Activated T-helper 1 cell treated with anti-CD3 and anti-CD28 coated beads, Interleukin-12 subunit alpha, Interleukin-12 subunit beta, Interleukin-2, Interleukin-4 antibody, amounts not matched to agents 30 ng/mL and 10 ng/mL and 1 ng/mL, durations not matched to agents 14 hours and 24 hours and 36 hours (primary cell): ENCODE data around the gene THADA. TPM values are rescaled to one million over a fixed set of nuclear protein-coding genes. Genes with fewer than 3 reads are reported as not detected.

Experiments
- DNase-seq: peaks from one replicate; pipeline ENCODE4 v3.0.0; 2021; ENCODE audit warnings: low spot score
- H3K27ac Mint-ChIP-seq: one replicate; pipeline ENCODE4 v1.8.0; 2021; ENCODE audit warnings: mild to moderate bottlenecking, mixed read lengths
- H3K27me3 Mint-ChIP-seq: one replicate; pipeline ENCODE4 v1.8.0; 2022; ENCODE audit warnings: mild to moderate bottlenecking, moderate library complexity, mixed read lengths; ENCODE audit not compliant: insufficient read depth
- H3K36me3 Mint-ChIP-seq: one replicate; pipeline ENCODE4 v1.8.0; 2021; ENCODE audit warnings: low read depth, mixed read lengths
- H3K4me1 Mint-ChIP-seq: one replicate; pipeline ENCODE4 v1.8.0; 2021; ENCODE audit warnings: low read depth, mixed read lengths
- H3K4me3 Mint-ChIP-seq: one replicate; pipeline ENCODE4 v1.8.0; 2021; ENCODE audit warnings: mild to moderate bottlenecking, moderate library complexity, mixed read lengths
- H3K9me3 Mint-ChIP-seq: one replicate; pipeline ENCODE4 v1.8.0; 2021; ENCODE audit warnings: mixed read lengths
- intact Hi-C: fragments of 100-400 bp; cut with micrococcal nuclease; formaldehyde crosslinking; loops from one replicate; pipeline ENCODE4 v1.15.1; 2024
- total RNA-seq: library from RNA; stranded (reverse); gene quantifications from 2 replicates; pipeline ENCODE4 v1.2.3, GENCODE V29; 2022

Gene THADA
- total RNA-seq, 1 donor from 2014 or later, result 51.7 TPM

DNA sequence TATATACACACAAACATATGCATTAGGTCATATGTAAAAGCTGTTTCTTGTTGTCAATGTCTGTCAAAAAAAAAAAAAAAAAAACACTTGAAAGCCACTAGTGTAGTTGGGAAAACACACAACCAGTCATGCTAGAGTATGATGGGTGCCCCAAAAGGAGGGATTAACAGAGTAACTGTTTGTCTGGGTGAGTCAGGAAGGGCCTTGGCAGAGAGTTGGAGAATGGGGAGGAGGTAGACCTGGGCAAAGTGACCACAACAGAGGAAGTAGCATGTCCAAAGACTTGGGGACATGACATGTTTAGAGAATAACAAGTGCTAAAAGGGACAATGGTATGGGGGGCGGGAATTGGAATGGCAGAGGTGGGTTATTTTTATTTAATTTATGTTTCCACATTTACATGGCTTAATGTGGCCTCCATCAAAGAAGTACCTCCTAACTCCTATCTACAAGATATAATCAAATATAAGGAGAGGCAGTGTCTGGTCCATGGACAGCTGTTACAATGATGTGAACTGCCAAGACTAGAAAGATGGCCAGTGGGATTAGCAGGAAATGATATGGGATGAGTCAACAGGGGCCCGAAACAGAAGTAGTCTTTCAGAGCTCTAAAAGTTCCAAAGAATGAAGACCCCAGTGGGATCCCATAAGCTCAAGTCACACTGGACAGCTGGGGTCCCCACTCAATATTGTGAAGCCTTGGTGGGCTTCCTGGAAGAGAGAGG lies 269.6 kb downstream of the THADA start:
- no peak overlapping the region for H3K27ac Mint-ChIP-seq
- intact Hi-C loops, result no loop called here
- no peak overlapping the region for H3K4me3 Mint-ChIP-seq
- no peaks in the 10 kb centered on the region for H3K9me3 Mint-ChIP-seq
- no peaks in the 10 kb centered on the region for H3K4me1 Mint-ChIP-seq
- DNase-seq, result no peak
- no peaks in the 10 kb centered on the region for H3K27me3 Mint-ChIP-seq
- peaks cover 14% of the 10 kb centered on the region for H3K36me3 Mint-ChIP-seq

GRCh38 chr2:43325107-43325811 lies 270.6 kb downstream of the THADA start:
- Mint-ChIP-seq H3K27ac (no peak overlapping the region), H3K27me3 (no peaks in the 10 kb centered on the region), H3K9me3 (no peaks in the 10 kb centered on the region), H3K4me1 (no peaks in the 10 kb centered on the region), H3K36me3 (peaks cover 21% of the 10 kb centered on the region), H3K4me3 (no peak overlapping the region)
- no peak for DNase-seq
- intact Hi-C loops, result no loop called here

GRCh38 chr2:43324259-43325106 lies 271.4 kb downstream of the THADA start:
- intact Hi-C loops, result loop anchor here (1.0 kb wide), 1 partner anchor 9 kb away; no protein-coding TSS in a partner anchor

GRCh38 chr2:43323857-43324256 lies 272.0 kb downstream of the THADA start:
- Mint-ChIP-seq H3K27ac (no peak overlapping the region), H3K4me3 (no peak overlapping the region), H3K36me3 (peaks cover 29% of the 10 kb centered on the region), H3K27me3 (no peaks in the 10 kb centered on the region), H3K4me1 (no peaks in the 10 kb centered on the region), H3K9me3 (no peaks in the 10 kb centered on the region)
- no peak for DNase-seq
- intact Hi-C loops, result loop anchor here (1.0 kb wide), 1 partner anchor 9 kb away; no protein-coding TSS in a partner anchor

More at GRCh38 chr2:43324259-43325106, 271.4 kb downstream of the THADA start:
- Mint-ChIP-seq H3K27ac (no peak overlapping the region), H3K9me3 (no peaks in the 10 kb centered on the region), H3K4me1 (no peaks in the 10 kb centered on the region), H3K27me3 (no peaks in the 10 kb centered on the region), H3K4me3 (no peak overlapping the region), H3K36me3 (peaks cover 26% of the 10 kb centered on the region)
- no peak for DNase-seq

DNA sequence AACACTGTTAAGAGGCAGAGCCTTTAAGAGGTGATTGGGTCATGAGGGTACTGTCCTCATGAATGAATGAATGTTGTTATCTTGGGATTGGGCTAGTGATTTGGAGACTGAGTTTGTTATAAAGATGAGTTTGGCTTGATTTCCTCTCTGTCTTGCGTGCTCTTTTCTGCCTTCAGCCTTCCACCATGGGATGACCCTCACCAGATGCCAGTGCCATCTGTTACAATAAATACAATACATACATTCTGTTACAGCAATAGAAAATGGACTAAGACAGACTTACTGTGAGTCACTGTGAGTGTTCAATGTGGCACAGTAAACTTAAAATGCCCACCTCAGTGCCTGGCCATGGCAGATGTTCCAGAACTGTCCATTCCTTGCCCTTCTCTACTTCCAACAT lies 274.4 kb downstream of the THADA start:
- no peak overlapping the region for H3K4me3 Mint-ChIP-seq
- DNase-seq, result no peak
- intact Hi-C loops, result no loop called here
- H3K27me3 Mint-ChIP-seq, result no peaks in the 10 kb centered on the region
- H3K27ac Mint-ChIP-seq, result no peak overlapping the region
- H3K9me3 Mint-ChIP-seq, result no peaks in the 10 kb centered on the region
- H3K36me3 Mint-ChIP-seq, result peaks cover 23% of the 10 kb centered on the region
- H3K4me1 Mint-ChIP-seq, result peaks cover under 1% of the 10 kb centered on the region

DNA sequence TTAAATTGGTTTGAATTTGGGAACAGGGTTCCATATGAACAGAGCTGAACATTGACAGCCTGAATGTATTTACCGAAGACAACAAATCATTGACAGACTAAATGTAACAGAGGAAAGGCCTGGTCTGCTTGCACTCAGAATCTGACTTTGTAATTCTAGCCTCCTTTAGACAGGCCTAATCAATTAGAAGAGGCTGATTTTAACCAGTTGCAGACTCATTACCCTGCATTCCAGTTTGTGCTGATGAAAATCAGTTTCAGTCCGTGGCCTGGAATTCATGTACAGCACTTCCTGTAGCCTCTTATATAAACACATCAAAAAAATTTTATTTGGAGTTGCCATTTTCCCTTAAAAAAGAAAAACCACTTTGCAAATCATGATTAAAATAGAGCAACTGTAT lies 276.3 kb downstream of the THADA start:
- no peak overlapping the region for H3K4me3 Mint-ChIP-seq
- intact Hi-C loops, result no loop called here

GRCh38 chr2:43318791-43319190 lies 277.0 kb downstream of the THADA start:
- Mint-ChIP-seq H3K27me3 (no peaks in the 10 kb centered on the region), H3K4me1 (peaks cover 11% of the 10 kb centered on the region), H3K9me3 (no peaks in the 10 kb centered on the region), H3K27ac (no peak overlapping the region), H3K36me3 (peaks cover 19% of the 10 kb centered on the region), H3K4me3 (no peak overlapping the region)
- DNase-seq, result no peak
- intact Hi-C loops, result no loop called here

More for the DNA sequence above, 276.3 kb downstream of the THADA start:
- Mint-ChIP-seq H3K27me3 (no peaks in the 10 kb centered on the region), H3K9me3 (no peaks in the 10 kb centered on the region), H3K4me1 (peaks cover 11% of the 10 kb centered on the region), H3K27ac (no peak overlapping the region), H3K36me3 (peaks cover 19% of the 10 kb centered on the region)
- DNase-seq, result no peak

DNA sequence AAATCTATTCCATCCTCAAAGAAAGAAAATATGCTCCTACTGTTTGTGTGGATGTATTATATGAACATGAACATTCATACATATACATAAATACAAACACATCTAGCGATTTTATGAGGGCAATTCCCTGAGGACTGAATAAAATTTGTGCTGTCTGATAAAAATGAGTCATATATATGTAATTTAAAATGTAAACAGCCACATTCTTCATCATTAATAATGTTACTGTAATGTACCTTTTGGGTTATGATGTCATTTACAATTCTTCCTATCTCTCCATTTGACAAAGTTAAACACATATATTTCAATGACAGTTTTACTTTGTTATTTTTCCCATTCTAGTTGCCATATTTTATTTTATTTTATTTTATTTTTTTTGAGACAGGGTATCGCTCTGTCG lies 278.2 kb downstream of the THADA start:
- intact Hi-C loops, result no loop called here
- Mint-ChIP-seq H3K4me3 (no peak overlapping the region), H3K9me3 (no peaks in the 10 kb centered on the region), H3K36me3 (peaks cover 19% of the 10 kb centered on the region), H3K27ac (no peak overlapping the region), H3K4me1 (peaks cover 11% of the 10 kb centered on the region), H3K27me3 (no peaks in the 10 kb centered on the region)
- no peak for DNase-seq

GRCh38 chr2:43317194-43317593 lies 278.6 kb downstream of the THADA start:
- Mint-ChIP-seq H3K4me3 (no peak overlapping the region), H3K36me3 (peaks cover 19% of the 10 kb centered on the region), H3K9me3 (no peaks in the 10 kb centered on the region), H3K27ac (no peak overlapping the region), H3K4me1 (peaks cover 11% of the 10 kb centered on the region), H3K27me3 (no peaks in the 10 kb centered on the region)
- no peak for DNase-seq
- intact Hi-C loops, result no loop called here

GRCh38 chr2:43315482-43315881 lies 280.4 kb downstream of the THADA start:
- Mint-ChIP-seq H3K9me3 (no peaks in the 10 kb centered on the region), H3K36me3 (peaks cover 12% of the 10 kb centered on the region), H3K4me3 (no peak overlapping the region), H3K27me3 (no peaks in the 10 kb centered on the region), H3K4me1 (peaks cover 11% of the 10 kb centered on the region), H3K27ac (no peak overlapping the region)
- intact Hi-C loops, result loop anchor here (1.0 kb wide), 1 partner anchor 9 kb away; no protein-coding TSS in a partner anchor
- no peak for DNase-seq

GRCh38 chr2:43314299-43314927 lies 281.4 kb downstream of the THADA start:
- intact Hi-C loops, result loop anchor here (1.0 kb wide), 1 partner anchor 21 kb away; no protein-coding TSS in a partner anchor
- Mint-ChIP-seq H3K27me3 (no peaks in the 10 kb centered on the region), H3K9me3 (no peaks in the 10 kb centered on the region), H3K36me3 (peaks cover 5% of the 10 kb centered on the region), H3K27ac (no peak overlapping the region), H3K4me1 (peaks cover 11% of the 10 kb centered on the region), H3K4me3 (no peak overlapping the region)
- no peak for DNase-seq

GRCh38 chr2:43313642-43314017 lies 282.2 kb downstream of the THADA start:
- intact Hi-C loops, result loop anchor here (1.0 kb wide), 1 partner anchor 20 kb away; no protein-coding TSS in a partner anchor
- H3K4me1 Mint-ChIP-seq, result peaks cover 11% of the 10 kb centered on the region
- H3K27ac Mint-ChIP-seq, result no peak overlapping the region
- no peak for DNase-seq
- no peaks in the 10 kb centered on the region for H3K9me3 Mint-ChIP-seq
- H3K4me3 Mint-ChIP-seq, result no peak overlapping the region
- peaks cover 2% of the 10 kb centered on the region for H3K36me3 Mint-ChIP-seq
- H3K27me3 Mint-ChIP-seq, result no peaks in the 10 kb centered on the region
